ENCODE data around the gene GAK. TPM values are rescaled to one million over a fixed set of nuclear protein-coding genes. Genes with fewer than 3 reads are reported as not detected.

GAK gene
- total RNA-seq, 6 experiments from 2014 or later: 53.2 to 85.0 (median 64.5) TPM

DNA sequence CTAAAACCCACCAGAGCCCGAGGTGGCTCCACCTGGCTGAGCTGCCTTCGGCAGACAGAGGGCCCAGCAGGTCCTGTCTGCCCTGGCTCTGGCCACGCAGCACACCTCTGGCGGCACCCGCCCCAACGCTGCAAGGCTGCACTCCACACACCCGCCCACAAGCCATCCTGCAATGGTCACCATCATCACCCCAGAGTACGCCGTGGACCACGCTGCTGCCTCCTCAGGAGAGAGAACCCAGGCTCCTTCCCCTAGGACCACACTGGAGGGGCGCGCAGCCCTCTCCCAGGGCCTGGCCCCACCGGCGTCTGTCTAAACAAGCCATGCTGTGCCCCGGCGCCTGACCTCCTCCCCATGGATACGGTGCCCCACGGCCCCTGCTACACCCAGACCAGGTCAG lies 66.5 kb downstream of the GAK start:
- peak in 1 of 3 donors; percentile 16 for DNase-seq
- no CpG with 5 or more reads among the region's 18 CpGs for WGBS (ENCODE audit: insufficient coverage, low coverage, low lambda C conversion rate, missing lambda C conversion rate)

DNA sequence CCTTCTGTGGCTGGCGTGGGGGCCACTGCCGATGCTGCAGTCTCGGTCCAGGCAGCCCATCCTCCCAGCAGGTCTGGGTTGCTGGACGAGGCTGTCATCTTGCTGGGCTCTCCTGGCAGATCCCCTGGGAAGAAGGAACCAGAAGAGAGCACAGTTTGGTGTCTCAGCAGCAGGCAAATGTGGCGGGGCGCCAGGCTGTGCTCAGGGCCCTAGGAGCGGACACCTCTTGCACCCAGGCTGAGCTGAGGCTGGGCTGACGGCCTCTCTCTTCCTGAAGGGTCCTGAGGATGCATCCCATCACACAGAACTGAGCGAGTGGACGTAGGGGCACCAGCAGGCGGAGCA lies 67.0 kb downstream of the GAK start:
- no peak for TF ChIP-seq POLR2A (IDR thresholded peaks at IDR 0.05)
- TF ChIP-seq, protein P1, sequence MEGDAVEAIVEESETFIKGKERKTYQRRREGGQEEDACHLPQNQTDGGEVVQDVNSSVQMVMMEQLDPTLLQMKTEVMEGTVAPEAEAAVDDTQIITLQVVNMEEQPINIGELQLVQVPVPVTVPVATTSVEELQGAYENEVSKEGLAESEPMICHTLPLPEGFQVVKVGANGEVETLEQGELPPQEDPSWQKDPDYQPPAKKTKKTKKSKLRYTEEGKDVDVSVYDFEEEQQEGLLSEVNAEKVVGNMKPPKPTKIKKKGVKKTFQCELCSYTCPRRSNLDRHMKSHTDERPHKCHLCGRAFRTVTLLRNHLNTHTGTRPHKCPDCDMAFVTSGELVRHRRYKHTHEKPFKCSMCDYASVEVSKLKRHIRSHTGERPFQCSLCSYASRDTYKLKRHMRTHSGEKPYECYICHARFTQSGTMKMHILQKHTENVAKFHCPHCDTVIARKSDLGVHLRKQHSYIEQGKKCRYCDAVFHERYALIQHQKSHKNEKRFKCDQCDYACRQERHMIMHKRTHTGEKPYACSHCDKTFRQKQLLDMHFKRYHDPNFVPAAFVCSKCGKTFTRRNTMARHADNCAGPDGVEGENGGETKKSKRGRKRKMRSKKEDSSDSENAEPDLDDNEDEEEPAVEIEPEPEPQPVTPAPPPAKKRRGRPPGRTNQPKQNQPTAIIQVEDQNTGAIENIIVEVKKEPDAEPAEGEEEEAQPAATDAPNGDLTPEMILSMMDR (IDR thresholded peaks at IDR 0.05): no peak

More for the DNA sequence above, 66.5 kb downstream of the GAK start:
- Histone ChIP-seq H3K4me3 (no peak overlapping the region), H3K27ac (no peak overlapping the region), H3K4me1 (no peaks in the 10 kb centered on the region), H3K27me3 (no peaks in the 10 kb centered on the region), H3K9me3 (no peaks in the 10 kb centered on the region), H3K36me3 (peaks cover 0 to 70% (median 13%) of the 10 kb centered on the region in 4 donors)
- intact Hi-C loops (cut with DNase I): loop anchor here in 1 of 2 donors (10.0 kb wide), 1 partner anchor 111 kb away; no protein-coding TSS in a partner anchor
- ATAC-seq: no peak
- no peak for TF ChIP-seq POLR2A (IDR thresholded peaks at IDR 0.05)
- TF ChIP-seq, protein P1 (IDR thresholded peaks at IDR 0.05): no peak

DNA sequence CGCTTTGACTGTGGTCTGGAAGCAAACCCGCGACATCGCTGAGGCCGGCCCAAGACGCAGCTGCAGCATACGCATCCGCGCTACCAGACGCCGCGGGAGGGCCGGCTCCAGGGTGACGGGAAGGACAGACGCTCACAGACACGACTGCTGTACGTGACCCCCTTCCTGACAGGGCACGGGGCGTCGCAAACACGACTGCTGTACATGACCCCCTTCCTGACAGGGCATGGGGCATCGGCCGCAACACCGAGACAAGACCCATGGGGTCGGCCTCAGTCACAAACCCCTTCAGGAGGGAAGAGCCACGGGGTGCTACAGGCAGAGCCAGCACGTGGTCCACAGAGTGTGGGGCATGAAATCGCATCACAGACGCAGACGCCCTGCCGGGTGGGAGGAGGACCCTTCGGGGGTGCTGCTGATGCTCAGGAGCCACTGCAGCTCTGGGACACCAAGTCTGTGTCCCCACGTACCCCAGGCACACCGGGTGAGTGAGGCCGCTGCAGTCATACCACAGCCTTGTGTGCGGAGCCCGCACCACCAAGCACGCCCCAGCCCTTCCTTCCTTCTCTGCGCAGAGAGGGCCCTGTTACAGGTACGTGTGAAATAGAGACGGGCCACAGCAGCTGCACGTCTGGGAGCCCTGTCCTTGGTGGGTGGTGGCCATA lies 67.5 kb downstream of the GAK start:
- Histone ChIP-seq H3K27me3 (no peaks in the 10 kb centered on the region), H3K36me3 (peaks cover 0 to 74% (median 14%) of the 10 kb centered on the region in 4 donors), H3K27ac (no peak overlapping the region), H3K4me1 (no peaks in the 10 kb centered on the region), H3K9me3 (no peaks in the 10 kb centered on the region), H3K4me3 (no peak overlapping the region)
- ATAC-seq (no peak), DNase-seq (peak in 2 of 3 donors; percentile 18 to 49)
- 93% methylated on average over 15 of the region's 42 CpGs for WGBS (ENCODE audit: insufficient coverage, low coverage, low lambda C conversion rate, missing lambda C conversion rate)
- intact Hi-C loops (cut with DNase I): loop anchor here in 1 of 2 donors (10.0 kb wide), 1 partner anchor 110 kb away; no protein-coding TSS in a partner anchor
- TF ChIP-seq, protein P1 (IDR thresholded peaks at IDR 0.05): no peak
- no peak for TF ChIP-seq POLR2A (IDR thresholded peaks at IDR 0.05)

More for the DNA sequence above, 67.0 kb downstream of the GAK start:
- peaks cover 0 to 70% (median 14%) of the 10 kb centered on the region in 4 donors for H3K36me3 ChIP-seq
- ATAC-seq: no peak
- H3K27ac ChIP-seq: no peak overlapping the region
- intact Hi-C loops (cut with DNase I): loop anchor here in 1 of 2 donors (10.0 kb wide), 1 partner anchor 110 kb away; no protein-coding TSS in a partner anchor
- no peaks in the 10 kb centered on the region for H3K9me3 ChIP-seq
- peak in 2 of 3 donors; percentile 20 to 45 for DNase-seq
- H3K4me1 ChIP-seq: no peaks in the 10 kb centered on the region
- H3K4me3 ChIP-seq: no peak overlapping the region
- no peaks in the 10 kb centered on the region for H3K27me3 ChIP-seq
- WGBS (ENCODE audit: insufficient coverage, low coverage, low lambda C conversion rate, missing lambda C conversion rate): no CpG with 5 or more reads among the region's 11 CpGs

DNA sequence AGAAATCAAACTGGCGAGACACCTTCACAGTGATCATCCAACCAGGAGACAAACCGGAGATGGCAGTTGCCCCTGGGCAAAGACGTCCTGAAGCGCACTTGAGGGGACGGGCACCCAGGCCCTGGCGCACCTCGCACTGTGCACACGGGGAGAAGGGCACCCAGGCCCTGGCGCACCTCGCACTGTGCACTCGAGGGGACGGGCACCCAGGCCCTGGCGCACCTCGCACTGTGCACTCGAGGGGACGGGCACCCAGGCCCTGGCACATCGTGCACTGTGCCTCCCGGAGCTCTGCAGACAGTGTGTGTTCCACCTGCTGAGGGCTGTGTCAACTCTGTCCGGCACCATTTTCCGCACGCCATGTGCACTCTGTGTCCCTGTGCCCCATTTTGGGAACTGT lies 71.6 kb downstream of the GAK start:
- WGBS (ENCODE audit: insufficient coverage, low coverage, low lambda C conversion rate, missing lambda C conversion rate): 100% methylated on average over 4 of the region's 21 CpGs
- intact Hi-C loops (cut with DNase I): loop anchor here in 1 of 2 donors (10.0 kb wide), 1 partner anchor 106 kb away; no protein-coding TSS in a partner anchor
- H3K36me3 ChIP-seq: peaks cover 0 to 72% (median 18%) of the 10 kb centered on the region in 4 donors
- H3K9me3 ChIP-seq: no peaks in the 10 kb centered on the region
- H3K27me3 ChIP-seq: no peaks in the 10 kb centered on the region
- no peak for TF ChIP-seq POLR2A (IDR thresholded peaks at IDR 0.05)
- TF ChIP-seq, protein P1 (IDR thresholded peaks at IDR 0.05): no peak
- ATAC-seq (no peak), DNase-seq (peak in 1 of 3 donors; percentile 33)
- H3K4me3 ChIP-seq: no peak overlapping the region
- H3K27ac ChIP-seq: no peak overlapping the region
- H3K4me1 ChIP-seq: no peaks in the 10 kb centered on the region

Data from right lobe of liver (tissue), 6 donors.